ENCODE results near the gene OTOA.
"Not testable (repeated sequence)": the region's sequence is repeated elsewhere in the genome, so short reads cannot be mapped to it uniquely, and the experiment has no call there.

GRCh38 chr16:21802375-21802663 lies 138.6 kb downstream of the OTOA start:
- not testable (repeated sequence) for TF ChIP-seq IRF1 (CRISPR knock-in tag; IDR thresholded peaks at IDR 0.05; ENCODE audit: low read depth); ARID3A (IDR thresholded peaks at IDR 0.05; ENCODE audit: low read depth, low read length); ZBTB33 (CRISPR knock-in tag; IDR thresholded peaks at IDR 0.05); YY1 (IDR thresholded peaks at IDR 0.05; ENCODE audit: insufficient read depth, insufficient replicate concordance, low read depth, low read length); FOXK1 (CRISPR knock-in tag; IDR thresholded peaks at IDR 0.05; ENCODE audit: borderline replicate concordance, low read depth); ZNF7 (CRISPR knock-in tag; IDR thresholded peaks at IDR 0.05); ZBTB1 (CRISPR knock-in tag; IDR thresholded peaks at IDR 0.05; ENCODE audit: borderline replicate concordance); NFIC (IDR thresholded peaks at IDR 0.05; ENCODE audit: low read length); CEBPB (IDR thresholded peaks at IDR 0.05; ENCODE audit: borderline replicate concordance, low read depth, low read length)
